Measurements from ENCODE around the gene ACTR5.
"Not testable (repeated sequence)": the region's sequence is repeated elsewhere in the genome, so short reads cannot be mapped to it uniquely, and the experiment has no call there.

The ACTR5 gene

GRCh38 chr20:38804682-38805501 is 56.6 kb downstream of the ACTR5 start:
- peak in 6 of 58 donors; percentile 14 to 41 (median 22) for DNase-seq

GRCh38 chr20:38805502-38805957 is 57.3 kb downstream of the ACTR5 start, which contains the start of gene PPP1R16B:
TSS of gene PPP1R16B (plus strand) at chr20:38805697. CDS start at chr20:38835926, 30,229 bp downstream.
- peak in 51 of 58 donors; percentile 22 to 82 (median 60) for DNase-seq

GRCh38 chr20:38805958-38806854 is 57.9 kb downstream of the ACTR5 start:
- DNase-seq: peak in 31 of 58 donors; percentile 13 to 65 (median 47)

- DNase-seq: peak in 42 of 58 donors; percentile 12 to 67 (median 36)
Measured at GRCh38 chr20:38806855-38807655, 58.8 kb downstream of the ACTR5 start.

- no peak for DNase-seq
Measured at GRCh38 chr20:38809942-38810341, 61.7 kb downstream of the ACTR5 start.

GRCh38 chr20:38810926-38811630 is 62.8 kb downstream of the ACTR5 start:
- DNase-seq: no peak

GRCh38 chr20:38811769-38812168 is 63.5 kb downstream of the ACTR5 start:
- no peak for DNase-seq

GRCh38 chr20:38812182-38812581 is 63.9 kb downstream of the ACTR5 start:
- no peak for DNase-seq

- no peak for DNase-seq
Measured at GRCh38 chr20:38812709-38813573, 64.7 kb downstream of the ACTR5 start.

GRCh38 chr20:38813574-38813962 is 65.3 kb downstream of the ACTR5 start:
- not testable (repeated sequence) for DNase-seq

GRCh38 chr20:38815446-38815845 is 67.2 kb downstream of the ACTR5 start:
- DNase-seq: no peak

GRCh38 chr20:38818113-38819065 is 70.1 kb downstream of the ACTR5 start:
- no peak for DNase-seq

Data from anterior cingulate cortex (tissue), 58 donors.